Upper lobe of right lung (tissue), 1 donor: Measurements from ENCODE around the gene SLC12A7. TPM values are rescaled to one million over a fixed set of nuclear protein-coding genes. Genes with fewer than 3 reads are reported as not detected.
A peak's percentile ranks its signal among the peaks of the same experiment; 100 is the strongest.

Experiments
- ATAC-seq: fragments of 200-7000 bp; cut with Tn5 transposase; one replicate; pipeline ENCODE4 v1.9.1; 2020; ENCODE audit warnings: mild to moderate bottlenecking, moderate library complexity
- DNase-seq: peaks from one replicate; pipeline ENCODE4 v3.0.0-alpha.2; 2020
- H3K27ac ChIP-seq: fragments of 200-600 bp; one replicate; pipeline ENCODE4 v1.8.0; 2022
- H3K27me3 ChIP-seq: fragments of 200-600 bp; one replicate; pipeline ENCODE4 v1.8.0; 2022; ENCODE audit warnings: mild to moderate bottlenecking
- H3K36me3 ChIP-seq: fragments of 200-600 bp; one replicate; pipeline ENCODE4 v1.8.0; 2022
- H3K4me1 ChIP-seq: fragments of 200-600 bp; one replicate; pipeline ENCODE4 v1.8.0; 2022
- H3K4me3 ChIP-seq: fragments of 200-600 bp; one replicate; pipeline ENCODE4 v1.8.0; 2022; ENCODE audit warnings: mild to moderate bottlenecking
- H3K9me3 ChIP-seq: fragments of 200-600 bp; one replicate; pipeline ENCODE4 v1.8.0; 2022
- intact Hi-C: fragments of 100-400 bp; cut with DNase I; formaldehyde crosslinking; loops from one replicate; pipeline ENCODE4 v1.11.0; 2022
- total RNA-seq: library from RNA; stranded (reverse); fragmentation: NEBNext Ultra II Directional; extraction: Animal tissue kit (Norgen Biotek cat#: 25700); gene quantifications from one replicate; pipeline ENCODE4 v1.2.1, GENCODE V29; 2021
- TF ChIP-seq, protein P1 (sequence below): fragments of 200-600 bp; IDR thresholded peaks from one replicate; pipeline ENCODE4 v1.8.0; 2022; ENCODE audit warnings: antibody characterized with exemption
- donor health status: DM: no; HTN: yes; CAD: no; lungs with severe emphysema.

SLC12A7 gene
- total RNA-seq, 1 donor from 2014 or later = 49.6 TPM

DNA sequence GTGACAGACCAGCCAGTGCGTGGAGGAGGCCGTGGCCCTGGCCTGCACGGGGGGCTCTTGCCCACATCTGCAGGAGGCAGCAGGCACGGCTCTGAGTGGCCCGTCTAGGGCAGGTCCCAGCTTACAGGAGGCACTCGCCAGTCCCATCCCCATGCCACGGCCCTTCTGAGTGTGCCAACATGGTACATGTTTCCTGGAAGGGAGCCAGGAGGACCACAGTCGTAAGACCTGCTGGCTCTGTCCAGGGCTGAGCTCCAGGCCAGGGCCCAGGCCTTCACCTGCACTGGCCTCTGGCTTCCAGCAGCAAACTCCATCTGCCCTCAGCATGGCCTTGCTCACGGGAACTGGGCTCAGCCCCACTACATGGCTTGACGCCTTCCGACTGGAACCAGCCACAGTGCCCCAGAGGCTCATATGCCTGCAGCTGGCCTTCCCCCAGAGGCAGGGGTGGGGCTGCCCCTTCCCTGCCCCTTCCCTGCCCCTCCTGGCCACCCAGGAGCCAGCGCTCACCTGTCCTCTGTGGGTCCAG, 99.5 kb downstream of the SLC12A7 start:
- no peaks in the 10 kb centered on the region for H3K9me3 ChIP-seq
- H3K27me3 ChIP-seq = peaks cover 36% of the 10 kb centered on the region
- H3K27ac ChIP-seq = peak overlapping the region; percentile 63
- TF ChIP-seq, protein P1, sequence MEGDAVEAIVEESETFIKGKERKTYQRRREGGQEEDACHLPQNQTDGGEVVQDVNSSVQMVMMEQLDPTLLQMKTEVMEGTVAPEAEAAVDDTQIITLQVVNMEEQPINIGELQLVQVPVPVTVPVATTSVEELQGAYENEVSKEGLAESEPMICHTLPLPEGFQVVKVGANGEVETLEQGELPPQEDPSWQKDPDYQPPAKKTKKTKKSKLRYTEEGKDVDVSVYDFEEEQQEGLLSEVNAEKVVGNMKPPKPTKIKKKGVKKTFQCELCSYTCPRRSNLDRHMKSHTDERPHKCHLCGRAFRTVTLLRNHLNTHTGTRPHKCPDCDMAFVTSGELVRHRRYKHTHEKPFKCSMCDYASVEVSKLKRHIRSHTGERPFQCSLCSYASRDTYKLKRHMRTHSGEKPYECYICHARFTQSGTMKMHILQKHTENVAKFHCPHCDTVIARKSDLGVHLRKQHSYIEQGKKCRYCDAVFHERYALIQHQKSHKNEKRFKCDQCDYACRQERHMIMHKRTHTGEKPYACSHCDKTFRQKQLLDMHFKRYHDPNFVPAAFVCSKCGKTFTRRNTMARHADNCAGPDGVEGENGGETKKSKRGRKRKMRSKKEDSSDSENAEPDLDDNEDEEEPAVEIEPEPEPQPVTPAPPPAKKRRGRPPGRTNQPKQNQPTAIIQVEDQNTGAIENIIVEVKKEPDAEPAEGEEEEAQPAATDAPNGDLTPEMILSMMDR = no peak
- ATAC-seq (no peak), DNase-seq (peak; percentile 64)
- no peak overlapping the region for H3K4me3 ChIP-seq
- no peaks in the 10 kb centered on the region for H3K36me3 ChIP-seq
- peaks cover 9% of the 10 kb centered on the region for H3K4me1 ChIP-seq
- intact Hi-C loops = no loop called here

DNA sequence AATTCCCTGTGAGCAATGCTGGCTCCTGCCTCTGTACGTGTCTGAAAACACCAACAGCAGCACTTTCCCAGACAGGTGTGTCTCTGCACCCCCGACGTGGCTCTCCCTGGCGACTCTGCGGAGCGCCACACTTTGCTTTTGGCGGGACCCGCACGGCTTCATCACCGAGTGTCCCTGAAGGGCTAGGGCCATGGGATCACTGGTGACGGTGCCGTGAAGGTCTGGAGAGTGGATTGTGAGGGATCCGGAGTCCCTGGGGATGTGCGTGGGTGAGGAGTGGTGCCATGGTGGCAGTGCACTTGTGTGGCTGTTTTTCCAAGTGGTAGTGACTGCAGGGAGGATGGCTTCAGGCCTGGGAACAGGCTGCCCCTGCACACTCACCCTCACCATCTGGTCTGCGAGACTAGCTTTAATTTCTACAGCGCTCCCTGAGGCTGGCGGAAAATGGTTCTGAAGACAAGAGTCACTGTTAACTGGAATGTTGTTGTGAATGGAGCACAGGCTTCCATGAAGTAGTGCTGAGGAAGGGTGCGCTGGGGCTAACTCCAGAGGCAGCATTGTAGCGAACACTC, 100.0 kb downstream of the SLC12A7 start:
- Histone ChIP-seq H3K27ac (peak overlapping the region; percentile 63), H3K36me3 (no peaks in the 10 kb centered on the region), H3K27me3 (peaks cover 36% of the 10 kb centered on the region), H3K4me3 (peak overlapping the region; percentile 43), H3K9me3 (no peaks in the 10 kb centered on the region), H3K4me1 (peaks cover 9% of the 10 kb centered on the region)
- intact Hi-C loops = no loop called here
- ATAC-seq (no peak), DNase-seq (peak; percentile 50)
- TF ChIP-seq, protein P1 = no peak

DNA sequence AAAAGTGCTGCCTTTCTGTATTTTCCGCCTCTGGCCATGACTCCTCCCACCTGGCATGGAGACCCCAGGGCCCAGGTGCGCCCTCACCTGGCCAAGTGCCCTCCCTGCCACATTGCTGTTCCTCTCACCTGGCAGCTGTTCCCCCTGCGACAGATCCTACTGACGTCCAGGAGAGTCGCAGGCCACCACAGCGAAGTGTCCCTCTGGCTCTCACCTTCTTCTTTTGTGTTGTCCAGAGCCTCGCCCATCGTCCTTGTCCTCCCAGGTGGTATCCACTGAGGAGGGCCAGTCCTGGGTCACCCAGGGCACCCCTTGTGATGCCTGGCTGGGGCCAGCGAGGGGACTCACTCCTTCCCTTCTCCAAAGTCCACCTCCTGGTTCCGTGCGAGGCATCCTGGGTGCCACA, 100.6 kb downstream of the SLC12A7 start:
- Histone ChIP-seq H3K27ac (peak overlapping the region; percentile 63), H3K9me3 (no peaks in the 10 kb centered on the region), H3K4me3 (peak overlapping the region; percentile 43), H3K27me3 (peaks cover 36% of the 10 kb centered on the region), H3K4me1 (peaks cover 9% of the 10 kb centered on the region), H3K36me3 (no peaks in the 10 kb centered on the region)
- intact Hi-C loops = no loop called here
- DNase-seq = peak; percentile 74
- TF ChIP-seq, protein P1 = peak; percentile 20
- ATAC-seq = no peak

DNA sequence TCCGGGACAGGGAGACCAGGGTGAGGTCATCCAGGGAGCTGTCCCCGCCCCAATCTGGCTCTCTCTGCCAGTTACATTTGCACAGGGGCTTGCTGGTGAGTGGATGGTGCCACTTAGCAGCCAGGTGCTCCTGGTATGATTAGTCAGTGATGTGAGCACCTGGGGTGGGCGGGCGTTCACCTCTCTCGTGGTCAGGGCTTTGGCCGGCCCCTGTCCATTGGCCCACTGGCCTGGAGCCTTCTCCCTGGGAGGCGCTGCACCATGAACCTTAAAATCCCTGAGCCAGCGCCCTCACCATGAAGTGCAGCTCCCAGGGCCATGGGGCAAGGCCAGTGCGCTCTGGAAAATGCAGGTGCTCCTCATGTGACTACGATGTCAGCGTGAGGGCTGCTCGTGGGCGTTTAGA, 101.2 kb downstream of the SLC12A7 start:
- peaks cover 36% of the 10 kb centered on the region for H3K27me3 ChIP-seq
- H3K9me3 ChIP-seq = no peaks in the 10 kb centered on the region
- ATAC-seq (no peak), DNase-seq (peak; percentile 53)
- intact Hi-C loops = no loop called here
- peak overlapping the region; percentile 43 for H3K4me3 ChIP-seq
- peaks cover 10% of the 10 kb centered on the region for H3K4me1 ChIP-seq
- no peaks in the 10 kb centered on the region for H3K36me3 ChIP-seq
- peak overlapping the region; percentile 63 for H3K27ac ChIP-seq
- TF ChIP-seq, protein P1 = no peak

DNA sequence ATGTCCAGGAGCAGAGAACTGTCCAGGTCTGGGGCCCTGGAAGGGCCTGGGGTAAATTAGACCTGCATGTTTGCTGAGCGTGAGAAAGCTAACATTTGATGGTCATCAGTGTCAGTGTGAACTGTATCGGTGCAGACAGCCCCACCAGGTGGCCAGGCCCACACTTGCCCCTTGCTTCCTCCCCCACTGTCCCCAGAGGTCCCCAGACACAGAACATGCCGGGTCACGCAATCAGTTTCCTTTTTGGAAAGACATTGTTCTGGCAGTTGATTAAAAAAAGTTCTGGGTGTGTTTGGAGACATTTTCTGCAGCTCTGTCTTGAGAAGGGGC, 101.7 kb downstream of the SLC12A7 start:
- Histone ChIP-seq H3K27ac (peak overlapping the region; percentile 66), H3K36me3 (no peaks in the 10 kb centered on the region), H3K4me3 (peak overlapping the region; percentile 43), H3K9me3 (no peaks in the 10 kb centered on the region), H3K4me1 (peaks cover 14% of the 10 kb centered on the region), H3K27me3 (peaks cover 36% of the 10 kb centered on the region)
- intact Hi-C loops = no loop called here
- ATAC-seq = no peak
- no peak for DNase-seq
- TF ChIP-seq, protein P1 = no peak
